K562 (cell line): Measurements from ENCODE around the gene GLIPR1L1. TPM values are rescaled to one million over a fixed set of nuclear protein-coding genes. Genes with fewer than 3 reads are reported as not detected.

ENCODE experiments used
- ATAC-seq: fragments of 200-7000 bp; cut with Tn5 transposase; 3 replicates; pipeline ENCODE4 v1.9.1; 2020; ENCODE audit warnings: moderate library complexity
- BruUV-seq: library from RNA; stranded (reverse); fragments of 400-500 nt; replicated peaks from 2 replicates; lab custom pipeline; 2021; lab: Mats Ljungman, UMichigan
- CTCF ChIA-PET: fragments of 300-600 bp; formaldehyde crosslinking; extraction: SDS; loops from one replicate; lab custom pipeline; 2021; ENCODE audit warnings: low intra/inter-chr PET ratio; lab: Yijun Ruan, JAX
- POLR2A ChIA-PET: fragments of 300-600, 350-650 bp; sonication (Branson Sonifier 250); formaldehyde crosslinking; extraction: SDS; loops from one replicate; lab custom pipeline; 2021; ENCODE audit warnings: antibody characterized with exemption, inconsistent platforms; lab: Yijun Ruan, JAX
- DNase-seq, 4 experiments: peaks; one replicate each; pipeline versions ENCODE4 v3.0.0 to v3.0.0-alpha.2; 2011 to 2018; ENCODE audit warnings: low spot score in 3 of 4, mixed read lengths in 3 of 4; ENCODE audit errors: extremely low read depth in 1 of 4
- FAIRE-seq: peaks from 2 replicates; lab custom pipeline; 2011; peaks lifted over from hg19 to GRCh38; lab: Jason Lieb, UNC
- H2AFZ ChIP-seq: 2 replicates; pipeline ENCODE4 v1.6.0; 2011; ENCODE audit warnings: low read depth, low read length, control low read depth, inconsistent platforms
- H3K27ac ChIP-seq: fragments of 200-600 bp; 3 replicates; pipeline ENCODE4 v1.8.0; 2011; ENCODE audit warnings: low read depth, mild to moderate bottlenecking, control low read depth, inconsistent platforms, low read length, moderate library complexity, mixed read lengths; ENCODE audit errors: extremely low read depth
- H3K27me3 ChIP-seq, 2 experiments: fragments of 300-600 bp in 1 of 2; 2 replicates in 1 of 2; 3 replicates in 1 of 2; pipeline versions ENCODE4 v1.6.0 to v1.8.0; 2011; ENCODE audit warnings: inconsistent platforms in 2 of 2, low read length in 2 of 2, mild to moderate bottlenecking in 1 of 2, mixed read lengths in 1 of 2, moderate library complexity in 1 of 2; ENCODE audit not compliant: control insufficient read depth in 2 of 2, insufficient read depth in 2 of 2
- H3K36me3 ChIP-seq: fragments of 300-600 bp; 3 replicates; pipeline ENCODE4 v1.8.0; 2011; ENCODE audit warnings: mild to moderate bottlenecking, low read length, inconsistent platforms; ENCODE audit not compliant: control insufficient read depth, insufficient read depth
- H3K4me1 ChIP-seq, 2 experiments: fragments of 200-600 bp in 1 of 2; replicated peaks in 1 of 2; 2 replicates in 1 of 2; 3 replicates in 1 of 2; pipeline versions ENCODE4 v1.5.1 to v1.8.0; 2011; ENCODE audit warnings: inconsistent platforms in 2 of 2, low read length in 2 of 2, mild to moderate bottlenecking in 1 of 2, mixed read lengths in 1 of 2, moderate library complexity in 1 of 2; ENCODE audit not compliant: control insufficient read depth in 2 of 2, insufficient read depth in 2 of 2
- H3K4me2 ChIP-seq: 2 replicates; pipeline ENCODE4 v1.6.1; 2011; ENCODE audit warnings: low read length, control low read depth, inconsistent platforms, mixed read lengths; ENCODE audit not compliant: insufficient read depth
- H3K4me3 ChIP-seq: fragments of 200-600 bp; sonication (generic), shearing (Covaris generic); 2 replicates; pipeline ENCODE4 v1.5.1; 2016; ENCODE audit warnings: control low read depth, inconsistent platforms
- H3K79me2 ChIP-seq: fragments of 200-600 bp; 3 replicates; pipeline ENCODE4 v1.8.0; 2011; ENCODE audit warnings: low read length, inconsistent platforms; ENCODE audit not compliant: control insufficient read depth, insufficient read depth
- H3K9ac ChIP-seq, 2 experiments: 2 replicates each; pipeline versions ENCODE4 v1.6.0 to v1.6.1; 2011; ENCODE audit warnings: low read depth in 2 of 2, low read length in 2 of 2, control low read depth in 1 of 2, inconsistent platforms in 1 of 2, mild to moderate bottlenecking in 1 of 2, mixed read lengths in 1 of 2; ENCODE audit not compliant: insufficient read depth in 1 of 2
- H3K9me1 ChIP-seq: one replicate; pipeline ENCODE4 v1.6.0; 2011; ENCODE audit warnings: inconsistent platforms, mild to moderate bottlenecking, low read length, moderate library complexity; ENCODE audit not compliant: control insufficient read depth, insufficient read depth
- H3K9me3 ChIP-seq: replicated peaks from 2 replicates; pipeline ENCODE4 v1.5.1; 2011; ENCODE audit warnings: low read depth, low read length, inconsistent platforms; ENCODE audit not compliant: control insufficient read depth, insufficient read depth
- H4K20me1 ChIP-seq: replicated peaks from 2 replicates; pipeline ENCODE4 v1.6.1; 2011; ENCODE audit warnings: low read length, inconsistent platforms, mixed read lengths; ENCODE audit not compliant: control insufficient read depth, insufficient read depth
- EHMT2 ChIP-seq: fragments of 450-650 bp; IDR thresholded peaks from 2 replicates; pipeline ENCODE4 v1.6.1; 2018; ENCODE audit warnings: antibody characterized with exemption
- FOXJ2 ChIP-seq: fragments of 200-800 bp; sonication (Bioruptor generic); IDR thresholded peaks from 2 replicates; pipeline ENCODE4 v1.6.1; 2016; ENCODE audit warnings: missing genetic modification characterization, missing compliant biosample characterization
- NFE2 ChIP-seq: IDR thresholded peaks from 2 replicates; pipeline ENCODE4 v1.6.1; 2014; ENCODE audit warnings: antibody characterized with exemption, low read depth
- NFIX ChIP-seq: fragments of 250-450 bp; sonication (Bioruptor Pico); IDR thresholded peaks from 2 replicates; pipeline ENCODE4 v1.4.0; 2020; ENCODE audit warnings: low read depth, mild to moderate bottlenecking, moderate library complexity
- PHB2 ChIP-seq: fragments of 450-650 bp; IDR thresholded peaks from 2 replicates; pipeline ENCODE4 v1.6.1; 2017; ENCODE audit warnings: low read depth
- RHOXF2B ChIP-seq: fragments of 250-450 bp; sonication (Bioruptor Pico); conservative IDR thresholded peaks from 2 replicates; pipeline ENCODE4 v1.5.1; 2021
- SMAD2 ChIP-seq: fragments of 150-350 bp; IDR thresholded peaks from 2 replicates; pipeline ENCODE4 v1.6.1; 2014; ENCODE audit warnings: low read depth, mild to moderate bottlenecking, low read length
- YBX1 ChIP-seq: fragments of 450-650 bp; IDR thresholded peaks from 2 replicates; pipeline ENCODE4 v1.7.1; 2016; ENCODE audit warnings: mild to moderate bottlenecking
- ZC3H8 ChIP-seq: fragments of 450-650 bp; IDR thresholded peaks from 2 replicates; pipeline ENCODE4 v1.6.1; 2017
- ZKSCAN1 ChIP-seq: fragments of 150-350 bp; IDR thresholded peaks from 2 replicates; pipeline ENCODE4 v1.6.1; 2016; ENCODE audit warnings: low read depth, low read length
- ZNF184 ChIP-seq: sonication (generic); formaldehyde crosslinking; IDR thresholded peaks from 2 replicates; pipeline ENCODE4 v1.5.0; 2020; ENCODE audit warnings: missing genetic modification reagents
- ZNF212 ChIP-seq: fragments of 450-650 bp; formaldehyde crosslinking; IDR thresholded peaks from 2 replicates; pipeline ENCODE4 v1.4.0; 2020; ENCODE audit warnings: mild to moderate bottlenecking
- ZNF445 ChIP-seq: fragments of 250-450 bp; sonication (Bioruptor Pico); IDR thresholded peaks from 2 replicates; pipeline ENCODE4 v1.4.0; 2020; ENCODE audit warnings: low read depth, mild to moderate bottlenecking, moderate library complexity
- ZNF586 ChIP-seq: fragments of 450-650 bp; formaldehyde crosslinking; conservative IDR thresholded peaks from 2 replicates; pipeline ENCODE4 v1.4.0; 2020; ENCODE audit warnings: mild to moderate bottlenecking, moderate library complexity
- WGBS: fragments of 100-300 bp; shearing (Covaris generic); methylation state at CpG from one replicate; pipeline ENCODE4 v1.1.6; 2016; ENCODE audit warnings: low coverage, mixed read lengths; ENCODE audit not compliant: insufficient coverage; ENCODE audit errors: missing lambda C conversion rate; 5-methylcytosine and 5-hydroxymethylcytosine counted together
- in situ Hi-C: fragments of 300-500 bp; cut with MboI; formaldehyde crosslinking; loops from 4 replicates; pipeline ENCODE4 v1.15.0; 2018; ENCODE audit warnings: inconsistent platforms, mixed read lengths
- intact Hi-C: fragments of 100-400 bp; cut with micrococcal nuclease; formaldehyde crosslinking; loops from 2 replicates; pipeline ENCODE4 v1.14.2; 2022
- polyA plus RNA-seq, 8 experiments: library from polyadenylated mRNA; depleted of rRNA in 4 of 8; stranded (reverse) in 5 of 8; unstranded in 3 of 8; fragments of >200 nt; fragmentation: Nextera tagmentation in 2 of 8; fragmentation: Illumina TruSeq in 1 of 8; extraction: Ambion mirVana in 2 of 8; extraction: Trizol in 1 of 8; gene quantifications; 2 replicates each; pipeline versions ENCODE4 v1.2.1 to v1.2.3, GENCODE V29; 2011 to 2014; ENCODE audit warnings: inconsistent platforms in 1 of 8, missing spikeins in 1 of 8
- total RNA-seq, 7 experiments: library from RNA; depleted of rRNA in 6 of 7; stranded (reverse); fragments of >200 nt in 6 of 7; fragmentation: Illumina TruSeq in 2 of 7; extraction: Trizol in 2 of 7; gene quantifications; 2 replicates each; pipeline versions ENCODE4 v1.2.1 to v1.2.3, GENCODE V29; 2011 to 2021; ENCODE audit warnings: low replicate concordance in 1 of 7

GLIPR1L1 gene
- total and polyA plus RNA-seq, 9 of the 15 experiments (the other 6 are each of a cell fraction or from before 2014, with no cell fraction given), result not detected

GRCh38 chr12:75322464-75322863 lies 12.0 kb upstream of the GLIPR1L1 start (continued):
- no peak for TF ChIP-seq YBX1
- TF ChIP-seq NFE2, result no peak
- no peak for TF ChIP-seq PHB2
- TF ChIP-seq NFIX, result no peak
- no peak for TF ChIP-seq ZNF184 (CRISPR knock-in tag)
- TF ChIP-seq SMAD2, result no peak
- TF ChIP-seq ZNF212, result no peak
- TF ChIP-seq EHMT2, result no peak
- no peak for TF ChIP-seq RHOXF2B (CRISPR knock-in tag)
- TF ChIP-seq ZNF586, result no peak
- TF ChIP-seq ZNF445 (CRISPR knock-in tag), result no peak

GRCh38 chr12:75323663-75324062 lies 10.8 kb upstream of the GLIPR1L1 start:
- Histone ChIP-seq H3K4me1 (no peaks in the 10 kb centered on the region), H3K36me3 (no peaks in the 10 kb centered on the region)
- TF ChIP-seq ZC3H8, result no peak
- TF ChIP-seq ZKSCAN1, result no peak
- TF ChIP-seq FOXJ2, result peak; percentile 86
- TF ChIP-seq, all 486 proteins: peak for 1
- in situ Hi-C loops (loop anchor here (10.0 kb wide), 1 partner anchor 1021 kb away; the partner anchor contains the start of gene BBS10), intact Hi-C loops (no loop called here)
- no peak overlapping the region for H3K27ac ChIP-seq
- no peaks in the 10 kb centered on the region for H4K20me1 ChIP-seq
- no peaks in the 10 kb centered on the region for H3K79me2 ChIP-seq
- ATAC-seq, result no peak
- POLR2A ChIA-PET, result no interaction called here
- CTCF ChIA-PET, result no interaction called here
- H3K9me1 ChIP-seq, result no peaks in the 10 kb centered on the region
- no peak for DNase-seq
- H3K9me3 ChIP-seq, result no peaks in the 10 kb centered on the region
- FAIRE-seq, result no peak
- no peaks in the 10 kb centered on the region for H3K27me3 ChIP-seq
- no peak overlapping the region for H2AFZ ChIP-seq
- BruUV-seq, result no TSS peak
- 17% methylated on average over 3 of the region's 3 CpGs for WGBS
- H3K4me2 ChIP-seq, result no peak overlapping the region
- no peak overlapping the region for H3K9ac ChIP-seq
- no peak overlapping the region for H3K4me3 ChIP-seq
